ENCODE data around the gene HOXA7.
A peak's percentile ranks its signal among the peaks of the same experiment; 100 is the strongest.

Gene HOXA7

DNA sequence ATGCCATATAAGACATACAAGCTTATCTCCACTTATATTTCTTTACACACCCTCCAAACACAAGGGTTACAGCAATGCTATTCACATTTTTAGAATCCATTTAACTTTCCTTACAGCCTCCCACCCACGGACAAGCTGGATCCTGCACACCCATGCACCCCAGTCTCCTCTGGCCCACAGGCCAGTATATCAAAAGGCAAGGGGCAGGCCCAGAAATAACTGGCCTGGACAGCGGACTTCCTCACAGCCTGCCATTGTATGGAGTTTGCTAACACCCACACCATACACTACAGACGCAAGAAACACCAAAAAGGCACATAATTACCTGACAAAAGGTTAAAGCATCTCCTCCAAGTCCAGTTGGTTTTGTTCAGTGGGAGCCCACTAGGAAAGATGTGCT is 37.9 kb downstream of the HOXA7 start:
- peak; percentile 41 for DNase-seq (ENCODE audit: low spot score)

DNA sequence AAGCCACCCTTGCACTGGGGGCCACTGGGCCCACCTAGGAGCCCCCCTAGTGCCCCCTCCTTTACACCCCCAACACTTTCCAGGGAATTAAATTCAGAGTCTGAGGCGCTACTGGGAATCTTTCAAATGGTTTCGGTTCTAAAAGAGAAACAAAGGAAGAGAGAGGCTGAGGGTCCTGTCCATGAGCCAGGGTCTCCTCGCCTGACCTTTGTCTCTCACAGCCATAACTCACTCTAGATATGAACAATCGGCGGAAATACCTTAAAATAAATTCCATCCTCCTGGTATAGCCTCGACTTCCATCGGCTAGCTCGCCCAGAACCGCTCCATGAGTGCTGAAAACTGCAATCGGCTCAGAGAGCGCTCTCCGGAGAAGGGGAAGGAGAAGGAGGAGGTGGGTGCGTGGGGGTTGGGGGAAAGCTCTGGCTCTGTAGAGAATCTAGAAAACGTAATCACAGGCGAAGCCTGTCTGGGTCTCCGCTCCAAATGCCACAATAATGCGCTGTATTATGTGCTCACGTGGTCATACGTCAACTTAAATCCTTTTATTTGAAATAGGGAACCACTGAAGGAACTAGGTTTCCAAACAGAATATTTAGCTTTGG is 38.5 kb downstream of the HOXA7 start:
- no peak for DNase-seq (ENCODE audit: low spot score)

DNA sequence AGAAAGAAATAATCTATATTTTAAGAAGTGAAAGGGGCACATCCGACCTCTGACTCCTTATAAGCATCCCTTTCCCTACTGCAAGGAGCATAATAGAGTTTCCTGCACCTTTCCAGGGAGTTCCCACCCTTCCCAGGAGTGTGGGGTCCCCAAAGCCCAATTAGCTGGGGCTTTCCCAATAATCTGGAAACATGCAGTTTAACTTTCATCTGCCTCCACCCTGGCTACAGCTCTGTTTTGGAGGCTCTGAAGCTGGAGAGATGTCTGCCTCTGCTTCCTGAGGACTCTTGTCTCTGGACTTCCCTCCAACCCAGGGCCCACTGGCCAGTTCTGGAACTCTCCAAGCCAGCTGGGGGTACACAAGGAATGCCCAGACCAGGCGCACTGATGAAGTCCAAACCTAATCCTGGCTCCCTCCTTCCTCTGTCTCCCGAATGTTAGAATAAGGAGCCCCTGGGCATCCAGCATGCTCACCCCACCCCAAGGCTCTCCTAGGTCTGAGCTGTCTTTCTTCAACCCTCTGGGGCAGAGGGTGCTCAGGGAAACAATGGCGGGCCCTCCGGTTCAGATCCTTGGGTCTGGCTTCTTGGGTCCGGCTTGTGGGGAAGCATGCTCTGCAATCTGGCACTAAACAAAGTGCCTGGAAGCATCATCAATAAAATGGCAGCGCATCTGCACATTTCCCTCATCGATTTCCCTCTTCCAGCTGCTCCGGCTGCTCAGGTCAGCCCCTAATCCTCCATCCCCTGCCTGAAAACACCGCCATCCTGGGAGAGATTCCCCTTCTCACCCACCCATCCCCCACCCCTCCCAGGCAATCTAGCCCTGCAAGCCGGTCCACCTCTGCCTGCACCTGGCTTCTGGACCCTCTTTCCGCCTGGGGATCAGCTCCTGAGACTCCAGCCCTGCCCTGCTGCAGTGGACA is 39.3 kb downstream of the HOXA7 start:
- DNase-seq (ENCODE audit: low spot score): no peak

DNA sequence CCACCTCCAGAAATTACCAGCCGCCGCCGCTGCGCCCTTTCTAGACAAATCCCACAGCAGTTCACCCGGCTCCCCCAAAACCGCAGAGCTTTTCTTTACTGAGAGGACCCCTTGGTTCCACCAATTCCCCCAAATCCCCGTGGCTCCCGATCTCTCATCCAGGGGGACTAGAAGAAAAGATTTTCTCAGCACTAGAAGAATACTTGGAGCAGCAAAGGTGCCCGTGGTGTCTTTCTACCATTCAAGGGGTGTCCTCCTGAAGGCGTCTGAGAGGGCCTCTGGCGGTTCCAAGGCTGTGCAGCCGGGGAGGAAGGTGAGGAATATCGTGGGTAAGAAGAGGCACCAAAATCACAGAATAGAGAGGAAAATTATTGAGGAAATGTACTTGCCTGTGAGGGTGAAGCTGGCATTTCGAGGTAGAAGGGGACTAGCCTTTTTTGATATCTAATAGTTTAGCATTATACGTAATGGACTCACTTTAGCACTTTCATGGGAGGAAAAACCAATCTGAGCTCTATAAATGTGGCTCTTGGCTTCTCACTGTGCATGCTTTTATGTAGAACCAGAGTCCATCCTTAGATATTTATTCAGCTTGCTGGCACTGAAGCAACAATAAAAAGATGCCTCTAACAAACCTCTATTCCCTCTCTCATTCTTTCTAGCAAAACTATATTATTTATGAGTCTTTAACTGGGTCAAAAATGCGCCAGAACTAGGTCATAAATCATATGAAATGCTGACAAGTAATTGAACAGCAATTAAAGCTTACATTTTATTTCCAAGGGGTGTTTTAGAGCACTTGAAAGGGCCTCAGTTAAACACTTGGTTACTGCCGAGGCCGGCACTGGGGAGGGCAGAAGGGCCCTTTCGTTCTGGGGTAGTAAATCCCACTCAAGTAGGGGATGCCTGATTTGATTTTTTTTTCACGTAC is 40.2 kb downstream of the HOXA7 start:
- no peak for DNase-seq (ENCODE audit: low spot score)

DNA sequence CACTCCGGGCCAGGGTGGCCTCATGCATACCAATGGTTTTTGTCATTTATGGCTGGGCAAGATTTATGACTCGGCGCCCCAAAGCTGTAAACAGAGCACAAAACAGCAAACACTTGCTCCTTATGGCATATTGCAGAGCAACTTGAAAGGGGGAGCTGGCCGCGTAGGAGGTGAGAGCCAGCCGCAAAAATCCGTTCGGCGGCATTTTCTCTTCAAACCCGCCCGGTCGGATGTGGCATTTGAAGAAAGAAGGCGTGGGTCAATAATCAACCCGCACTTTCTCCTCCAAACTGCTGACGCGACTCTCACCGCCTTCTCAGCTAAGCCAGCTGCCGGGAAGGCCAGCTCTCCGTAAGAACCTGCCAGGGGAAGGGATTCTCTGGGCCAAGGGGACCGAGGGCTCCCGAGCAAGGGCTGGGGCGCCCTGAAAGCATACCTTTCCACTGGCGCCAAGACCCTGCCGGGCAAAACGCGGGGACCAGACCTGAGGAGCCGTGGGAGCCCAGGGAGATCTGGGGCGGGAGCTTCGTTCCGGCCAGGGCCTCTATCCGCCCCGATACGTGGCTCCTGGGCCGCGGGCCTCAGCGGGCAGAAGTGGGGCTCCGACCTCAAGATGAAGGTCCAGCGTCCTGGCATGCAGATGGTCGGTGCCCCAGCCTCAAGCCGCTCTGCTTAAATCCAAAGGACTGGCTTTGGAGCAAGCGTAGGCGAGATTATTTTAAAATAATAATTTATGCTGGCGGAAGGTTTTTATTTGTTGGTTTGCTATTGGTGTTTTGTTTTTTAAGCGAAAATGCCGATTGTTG is 41.1 kb downstream of the HOXA7 start:
- no peak for DNase-seq (ENCODE audit: low spot score)

DNA sequence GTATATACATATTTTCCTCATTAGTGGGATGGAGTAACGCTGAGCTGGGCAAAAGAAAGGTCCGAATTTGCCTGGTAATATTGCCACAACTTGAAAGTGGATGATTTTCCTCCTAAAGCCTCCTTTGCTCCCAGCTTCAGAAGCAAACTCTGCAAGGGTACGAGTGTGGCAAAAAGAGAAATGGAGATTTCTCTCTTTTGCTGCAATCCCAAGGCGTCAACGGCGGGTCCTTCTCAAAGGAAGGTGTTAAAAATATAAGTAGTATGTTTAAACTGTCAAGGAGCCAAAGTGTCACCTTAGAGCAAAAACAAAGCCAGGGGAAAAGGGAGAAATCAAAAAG is 41.6 kb downstream of the HOXA7 start:
- DNase-seq (ENCODE audit: low spot score): no peak

DNA sequence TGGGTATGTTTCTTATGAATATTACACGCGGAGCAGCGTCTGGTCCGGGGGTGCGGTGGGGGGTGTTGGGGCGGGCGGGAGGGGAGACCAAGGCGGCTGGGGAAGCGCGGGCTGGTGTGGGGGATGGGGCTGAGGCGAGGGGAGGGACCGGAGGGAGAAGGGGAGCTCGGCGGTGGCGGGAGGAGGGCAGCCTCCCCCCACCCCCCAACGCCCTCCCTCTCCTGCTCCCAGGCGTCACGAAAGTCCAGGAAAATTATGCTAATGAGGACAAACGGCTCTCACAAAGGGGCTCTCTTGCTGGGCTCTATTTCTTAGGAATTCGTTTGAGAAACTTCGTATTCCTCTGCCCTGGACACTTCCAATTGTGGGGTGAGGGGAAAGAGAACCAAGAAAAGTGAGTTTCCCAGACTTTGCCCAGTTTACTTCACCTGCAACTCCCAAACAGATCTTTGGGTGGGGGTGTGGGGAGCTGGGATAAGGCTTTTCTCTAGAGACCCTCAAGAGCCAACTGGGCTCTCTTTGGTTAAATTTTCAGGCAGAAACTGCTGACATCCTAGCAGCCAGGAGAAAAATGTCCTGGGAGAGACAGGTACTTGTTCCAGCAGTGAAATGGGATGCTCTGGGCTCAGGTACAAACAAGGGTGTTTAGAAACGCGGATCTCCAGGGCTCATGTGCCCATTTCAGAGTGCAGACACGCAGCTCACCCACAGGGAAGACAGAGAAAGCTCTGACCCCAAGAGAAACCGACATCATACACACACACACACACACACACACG is 42.3 kb downstream of the HOXA7 start:
- no peak for DNase-seq (ENCODE audit: low spot score)

DNA sequence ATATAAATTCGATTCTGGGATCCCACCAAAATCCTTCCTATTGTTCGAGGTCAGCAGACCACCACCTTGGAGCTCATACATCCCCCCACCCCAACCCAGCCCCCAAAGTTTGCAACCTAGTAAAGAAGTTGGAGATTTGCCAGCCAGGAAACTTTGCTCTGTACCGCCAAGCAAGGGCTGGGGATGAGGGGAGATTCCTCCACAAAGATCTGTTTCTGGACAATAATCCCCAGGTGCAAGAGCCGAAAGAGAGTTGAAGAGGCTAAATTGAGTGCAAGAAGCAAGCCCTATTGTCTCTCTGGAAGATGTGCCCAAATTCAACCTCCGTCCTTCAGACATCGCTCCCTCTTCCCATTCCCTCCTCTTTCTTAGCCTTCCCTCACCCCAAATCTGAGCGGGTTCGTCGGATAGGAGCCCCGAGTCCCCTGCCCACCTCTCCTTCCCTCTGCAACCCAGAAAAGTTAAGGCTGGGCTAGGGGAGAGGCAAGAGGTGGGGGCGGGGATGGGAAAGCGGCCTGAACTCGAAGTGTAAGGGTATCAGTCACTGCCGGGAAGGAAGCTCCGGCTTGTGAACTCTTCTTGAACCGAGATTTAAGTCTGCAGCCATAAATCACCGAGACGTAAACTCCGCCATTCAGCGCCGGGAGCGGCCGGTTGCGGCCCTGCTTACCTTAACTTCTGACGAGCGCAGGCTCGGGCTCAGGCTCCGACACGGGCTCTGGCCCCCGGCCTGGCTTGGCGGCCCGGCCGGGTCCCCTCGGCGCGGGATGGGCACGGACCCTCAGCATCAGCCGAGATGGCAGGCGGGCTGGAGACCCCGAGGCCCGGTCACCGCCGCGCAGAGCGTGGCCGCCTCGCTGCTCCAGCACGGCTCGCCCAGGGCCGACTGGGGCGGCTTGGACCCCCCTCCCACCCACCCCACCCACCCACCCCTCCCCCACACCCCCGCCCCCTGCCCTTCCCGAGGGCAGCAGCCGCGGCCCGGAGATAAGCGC is 43.2 kb downstream of the HOXA7 start:
- no peak for DNase-seq (ENCODE audit: low spot score)

DNA sequence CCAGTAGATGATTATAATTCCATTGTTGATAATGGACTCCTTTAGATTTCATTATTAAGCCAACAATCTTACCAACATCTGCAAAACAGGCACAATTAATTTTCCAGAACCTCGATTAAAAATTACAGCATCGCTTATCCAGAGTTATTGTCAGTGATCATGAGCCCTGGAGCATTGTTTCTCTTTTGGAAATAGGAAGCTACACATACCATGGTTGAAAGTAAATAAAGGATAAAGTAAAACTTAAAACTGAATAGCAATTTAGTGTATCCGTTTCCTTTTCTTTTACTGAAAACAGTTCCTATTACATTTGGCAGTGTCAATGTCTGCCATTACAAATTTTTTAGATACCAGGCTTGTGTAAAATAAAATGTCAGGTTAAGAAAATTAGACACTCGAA is 44.1 kb downstream of the HOXA7 start:
- DNase-seq (ENCODE audit: low spot score): no peak

DNA sequence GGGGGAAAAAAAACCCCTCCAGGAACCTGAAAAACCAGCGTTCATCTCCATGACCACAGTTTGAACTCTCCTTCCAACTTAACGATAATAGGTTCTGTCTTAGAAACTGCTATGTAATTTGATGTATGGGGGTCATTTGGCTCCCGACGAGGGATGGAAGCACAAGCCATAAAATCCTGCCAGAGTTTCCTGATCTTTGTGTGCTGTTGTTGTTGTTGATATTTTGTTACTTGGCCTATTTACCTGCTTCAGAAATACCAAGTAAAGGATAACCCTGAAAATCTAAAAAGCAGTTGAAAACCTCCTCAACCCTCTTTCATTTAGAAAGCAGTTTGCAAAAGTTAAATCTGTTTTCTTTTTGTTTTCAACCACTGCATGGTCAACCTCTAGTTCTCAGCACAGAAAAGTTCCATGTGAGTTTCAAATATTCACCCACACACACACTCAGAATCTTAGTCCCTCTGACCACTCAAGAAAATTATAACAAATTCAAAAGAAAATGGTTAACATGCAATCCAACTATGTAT is 44.7 kb downstream of the HOXA7 start:
- DNase-seq (ENCODE audit: low spot score): no peak

DNA sequence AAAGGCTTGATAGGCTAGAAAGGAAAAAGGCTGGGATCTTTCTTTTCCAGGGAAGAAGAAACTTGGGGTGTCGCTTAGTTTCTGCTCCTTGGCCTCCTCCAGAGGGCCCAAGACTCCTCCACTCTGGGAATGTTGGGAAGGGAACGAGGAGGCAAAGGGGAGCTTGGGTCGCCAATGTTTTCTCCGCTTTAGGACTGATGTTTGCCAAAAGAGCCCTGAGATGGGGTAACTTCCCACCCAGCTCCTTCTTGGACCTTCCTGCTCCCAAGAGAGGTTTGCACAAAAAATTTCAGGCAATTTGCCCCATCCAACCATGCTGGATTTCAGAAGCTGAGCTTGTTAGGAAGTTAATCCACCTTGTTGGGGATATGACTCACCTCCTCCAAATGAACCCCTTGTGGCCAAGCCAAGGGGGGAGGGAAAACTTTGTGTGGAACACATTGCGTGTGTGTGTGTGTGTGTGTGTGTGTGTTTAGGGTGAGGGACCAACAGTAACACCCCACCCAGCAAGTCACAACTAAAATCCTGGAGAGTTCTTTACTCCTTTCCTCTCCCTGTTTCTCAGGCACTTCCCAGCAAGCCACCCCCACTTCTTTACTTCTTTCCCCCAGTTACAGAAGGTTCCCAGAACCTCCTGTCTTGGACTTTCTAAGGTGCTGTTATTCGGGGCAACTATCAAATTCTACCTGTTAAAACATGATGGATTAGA is 45.3 kb downstream of the HOXA7 start:
- DNase-seq (ENCODE audit: low spot score): no peak

DNA sequence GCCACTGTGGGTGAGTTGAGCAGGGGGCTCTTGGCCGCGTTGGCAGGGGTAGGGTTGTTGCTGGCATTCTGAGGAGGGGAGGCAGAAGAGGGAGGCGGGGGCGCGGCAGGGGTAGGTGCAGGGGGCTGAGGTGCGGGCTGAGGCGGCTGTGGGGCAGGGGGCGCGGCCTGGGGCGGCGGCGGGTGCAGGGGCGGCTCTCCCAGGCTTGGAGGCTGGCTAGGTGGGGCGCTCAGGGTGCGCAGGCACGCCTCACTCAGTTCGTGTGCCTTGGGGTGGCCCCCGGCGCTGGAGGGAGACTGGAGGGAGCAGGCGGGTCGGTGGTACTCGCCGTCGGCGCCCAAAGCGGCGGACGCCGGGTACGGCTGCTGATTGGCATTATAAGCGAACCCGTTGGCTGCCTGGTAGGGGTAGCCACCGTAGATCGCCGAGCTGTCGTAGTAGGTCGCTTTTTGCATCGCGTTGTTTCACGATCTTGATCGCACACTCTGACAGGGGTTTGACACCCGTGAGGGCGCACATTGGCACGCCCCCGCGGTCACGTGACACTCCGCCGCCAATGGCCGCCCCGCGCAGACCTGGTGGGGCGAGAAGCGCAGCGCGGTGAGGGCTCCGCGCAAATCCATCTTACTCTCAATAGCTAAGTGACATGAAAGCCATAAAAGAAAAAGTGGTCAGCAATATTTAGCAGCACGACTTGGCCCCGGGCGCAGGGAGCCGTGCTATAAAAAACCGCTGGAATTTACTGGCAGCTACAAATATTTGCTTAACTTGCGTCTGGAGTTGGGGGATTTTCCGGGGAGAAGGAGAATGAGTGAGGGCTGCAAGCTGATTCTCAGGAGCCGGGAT is 46.1 kb downstream of the HOXA7 start:
- no peak for DNase-seq (ENCODE audit: low spot score)

DNA sequence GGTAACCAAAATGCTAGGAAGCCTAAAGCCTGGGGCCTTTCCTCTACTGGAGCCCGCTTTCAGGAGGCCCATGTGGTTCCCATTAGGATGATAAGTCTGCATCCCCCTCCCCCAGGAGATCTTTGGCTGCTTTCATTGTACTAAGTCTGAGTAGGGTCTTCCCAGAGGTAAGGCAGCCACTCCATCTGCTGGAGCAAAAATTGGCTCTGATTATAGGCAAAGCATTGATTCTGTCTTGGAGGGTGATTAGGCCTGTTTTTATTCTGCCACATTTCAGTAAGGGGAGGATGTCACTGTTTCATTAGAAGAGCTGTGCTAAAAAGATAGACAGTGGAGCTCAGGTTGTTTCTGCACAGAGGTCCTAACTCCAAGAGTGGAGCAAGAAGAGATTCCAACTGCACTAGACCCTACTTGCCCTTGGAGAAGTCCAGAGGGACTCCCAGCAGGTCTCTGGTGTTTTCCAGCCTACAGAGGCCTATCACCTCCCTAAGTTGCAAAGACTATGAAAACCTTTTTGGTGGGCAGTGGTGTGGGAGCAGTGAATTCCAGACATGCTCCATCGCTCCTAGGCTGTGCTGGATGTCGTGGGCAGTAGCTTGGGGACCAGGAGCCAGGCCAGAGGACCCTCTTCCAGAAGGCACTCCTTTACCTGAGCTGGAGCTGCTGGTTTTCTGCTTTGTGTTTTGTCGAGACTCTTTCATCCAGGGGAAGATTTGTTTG is 46.8 kb downstream of the HOXA7 start:
- DNase-seq (ENCODE audit: low spot score): no peak

DNA sequence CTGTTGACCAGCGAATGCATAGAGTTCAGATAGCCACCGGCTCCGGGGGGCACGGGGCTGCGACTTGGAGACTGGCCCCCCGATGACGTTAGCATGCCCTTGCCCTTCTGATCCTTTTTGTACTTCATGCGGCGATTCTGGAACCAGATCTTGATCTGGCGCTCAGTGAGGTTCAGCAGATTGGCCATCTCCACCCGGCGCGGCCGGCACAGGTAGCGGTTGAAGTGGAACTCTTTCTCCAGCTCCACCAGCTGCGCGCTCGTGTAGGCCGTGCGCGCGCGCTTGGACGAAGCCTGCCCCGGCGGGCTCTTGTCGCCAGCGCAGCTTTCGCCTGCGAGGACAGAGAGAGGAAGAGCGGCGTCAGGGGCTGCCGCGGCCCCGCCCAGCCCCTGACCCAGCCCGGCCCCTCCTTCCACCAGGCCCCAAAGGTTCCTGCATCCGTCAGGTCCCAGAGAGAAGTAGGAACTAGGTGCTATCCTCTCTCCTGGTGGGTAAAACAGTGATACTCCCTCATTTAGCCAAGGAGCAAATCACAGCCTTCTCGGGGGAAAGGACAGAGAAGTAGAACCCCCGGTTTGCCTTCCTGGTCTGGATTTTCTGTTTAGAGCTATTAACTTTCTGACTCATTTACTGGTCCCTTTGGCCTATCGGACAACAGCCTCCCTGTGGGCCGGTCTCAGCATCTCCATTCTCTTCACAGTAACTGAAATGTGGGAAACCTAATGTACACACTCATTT is 47.9 kb downstream of the HOXA7 start:
- no peak for DNase-seq (ENCODE audit: low spot score)

DNA sequence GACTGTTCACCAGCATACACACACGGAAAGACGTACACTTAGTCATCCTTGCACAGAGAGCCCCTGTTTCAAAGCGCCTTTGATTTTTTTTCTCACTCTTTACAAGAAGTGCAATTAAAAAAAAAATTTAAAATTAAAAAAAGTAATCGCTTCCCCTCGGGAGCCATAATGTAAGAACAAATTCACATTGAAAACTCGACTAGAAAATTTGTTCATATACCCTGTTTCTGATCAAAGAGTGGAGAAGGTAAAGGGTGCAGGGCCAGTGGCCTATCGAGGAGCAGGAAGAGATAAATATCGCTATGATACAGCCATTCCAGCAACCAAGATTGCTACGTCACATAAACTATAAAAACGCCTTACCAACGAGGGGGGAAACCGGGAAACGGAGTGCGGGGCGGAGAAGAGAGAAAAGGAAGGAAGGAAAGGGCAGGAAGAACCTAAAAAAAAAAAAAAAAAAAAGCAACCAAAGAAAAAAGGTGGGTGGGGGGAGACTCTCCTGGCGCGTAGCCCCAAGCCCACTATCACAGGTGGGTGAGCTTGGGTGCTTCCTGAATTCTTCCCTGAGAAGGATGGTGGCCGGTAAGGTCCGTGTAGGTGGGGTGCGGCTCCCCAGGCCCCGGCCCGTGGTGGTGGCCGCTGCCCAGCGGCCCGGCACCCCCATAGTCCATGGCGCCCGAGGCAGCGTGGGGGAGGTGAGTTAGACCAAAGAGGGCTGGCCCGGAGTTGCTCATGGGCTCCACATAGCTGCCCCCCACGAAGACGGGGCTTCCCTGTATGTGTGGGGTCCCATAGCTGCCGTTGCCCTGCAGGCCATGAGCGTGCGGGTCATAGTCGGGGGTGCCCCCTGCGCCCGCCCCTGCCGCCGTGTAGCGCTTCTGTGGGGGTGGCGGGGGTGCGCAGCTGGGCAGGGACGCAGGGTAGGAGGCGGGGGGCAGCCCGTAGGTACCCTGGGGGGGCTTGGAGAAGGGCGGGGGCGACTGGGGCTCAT is 48.8 kb downstream of the HOXA7 start:
- no peak for DNase-seq (ENCODE audit: low spot score)

Measured in left forelimb (tissue), 1 donor.